GM21576 (cell line): Measurements from ENCODE around the gene KRT72.

ENCODE experiments used
- ATAC-seq: cut with Tn5 transposase; IDR thresholded peaks from one replicate; pipeline ENCODE4 v1.9.1; 2021; ENCODE audit warnings: mild to moderate bottlenecking, moderate library complexity; ENCODE audit not compliant: unreplicated experiment

The KRT72 gene

GRCh38 chr12:52600941-52601481 lies at the start of gene KRT72:
KRT72 (minus strand) TSS chr12:52601463; CDS start chr12:52601452, 11 bp downstream.
- ATAC-seq, result no peak

DNA sequence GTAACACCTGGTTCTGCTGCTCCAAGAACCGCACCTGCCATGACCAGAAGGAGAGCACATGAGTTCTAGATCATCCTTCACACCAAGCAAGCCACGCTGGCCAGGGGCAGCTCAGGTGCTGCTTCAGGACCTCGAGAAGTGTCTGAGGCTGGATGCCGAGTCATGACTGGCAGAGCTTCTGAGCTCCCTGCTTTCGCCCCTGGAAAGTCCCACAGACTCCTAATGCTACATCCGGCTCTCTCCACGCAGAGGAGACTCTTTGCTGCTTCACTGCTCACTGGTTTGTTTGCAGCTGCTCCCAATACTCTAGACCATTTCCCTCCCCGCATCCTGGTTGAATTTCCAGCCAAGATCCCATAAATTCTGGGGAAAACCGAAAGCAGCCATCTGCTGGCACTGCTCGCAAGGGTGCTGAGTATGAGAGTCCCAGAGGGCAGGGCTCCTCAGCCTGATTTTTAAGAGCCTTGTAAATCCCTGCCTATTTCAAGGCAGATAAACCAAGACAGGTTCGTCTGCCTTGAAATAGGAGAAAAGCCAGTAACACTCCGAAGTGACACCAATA lies 49.3 kb upstream of the KRT72 start:
- no peak for ATAC-seq

DNA sequence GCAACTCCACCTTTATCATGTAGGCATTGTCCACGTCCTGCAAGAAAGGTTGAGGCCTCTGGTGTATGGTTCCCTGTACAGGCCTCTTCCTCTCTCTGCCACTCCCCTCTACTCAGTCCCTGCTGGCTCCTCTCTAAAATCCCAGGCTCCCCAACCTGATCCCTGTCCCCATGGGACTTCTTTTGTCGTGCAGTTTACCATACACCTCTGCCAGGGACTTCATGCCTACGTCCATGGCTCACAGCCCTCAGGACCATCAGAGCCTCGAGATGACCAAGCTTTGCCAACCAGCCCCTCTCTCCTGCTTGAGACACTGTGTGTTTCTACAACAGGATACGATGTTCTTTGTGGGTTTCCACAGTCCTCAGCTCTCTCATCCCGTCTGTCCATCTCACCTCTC lies 47.8 kb upstream of the KRT72 start:
- ATAC-seq, result no peak

DNA sequence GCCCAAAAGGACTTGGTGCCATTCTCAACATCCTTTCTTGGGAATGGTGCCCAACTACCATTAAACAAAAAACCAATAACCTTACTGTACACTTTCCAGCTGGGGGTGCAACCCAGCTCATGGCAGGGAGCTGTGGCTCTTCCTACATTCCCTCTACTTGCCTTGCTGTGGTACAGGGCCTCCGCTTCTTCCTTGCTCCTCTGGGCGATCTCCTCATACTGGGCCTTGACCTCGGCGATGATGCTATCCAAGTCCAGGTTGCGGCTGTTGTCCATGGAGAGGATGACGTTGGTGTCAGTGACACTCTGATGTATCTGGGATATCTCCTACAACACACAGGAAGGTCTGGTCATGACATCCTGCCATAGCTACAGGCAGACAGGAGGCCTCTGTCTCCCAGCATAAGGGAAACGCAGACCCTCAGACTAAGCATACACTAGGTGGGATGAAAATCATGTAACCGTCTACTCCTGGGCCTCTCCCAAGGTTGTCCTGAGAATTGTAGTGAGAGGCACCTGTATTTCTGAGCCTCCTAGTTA lies 46.8 kb upstream of the KRT72 start:
- no peak for ATAC-seq

- ATAC-seq, result no peak
Measured at GRCh38 chr12:52647601-52648000, 46.3 kb upstream of the KRT72 start.

DNA sequence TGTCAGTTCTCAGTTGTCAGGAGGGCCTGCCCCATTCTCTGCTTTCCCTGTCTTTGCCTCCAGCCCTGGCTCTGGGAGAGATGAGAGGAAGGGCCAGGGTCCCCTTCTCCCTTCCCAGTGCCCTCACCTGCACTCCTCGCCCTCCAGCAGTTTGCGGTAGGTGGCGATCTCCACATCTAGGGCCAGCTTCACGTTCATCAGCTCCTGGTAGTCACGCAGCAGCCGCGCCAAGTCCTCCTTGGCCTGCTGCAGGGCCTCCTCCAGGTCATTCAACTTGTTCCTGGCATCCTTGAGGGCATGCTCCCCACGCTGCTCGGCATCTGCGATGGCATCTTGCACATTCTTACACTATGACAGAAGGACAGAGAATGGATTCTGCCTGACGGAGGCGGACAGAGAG lies 45.4 kb upstream of the KRT72 start:
- no peak for ATAC-seq

- ATAC-seq, result no peak
Measured at GRCh38 chr12:52645982-52646381, 44.7 kb upstream of the KRT72 start.

GRCh38 chr12:52645120-52645761 lies 44.0 kb upstream of the KRT72 start:
- no peak for ATAC-seq

- no peak for ATAC-seq
Measured at GRCh38 chr12:52644078-52644415, 42.8 kb upstream of the KRT72 start.

- ATAC-seq, result no peak
Measured at GRCh38 chr12:52643233-52644077, 42.2 kb upstream of the KRT72 start.

- ATAC-seq, result no peak
Measured at GRCh38 chr12:52641468-52641867, 40.2 kb upstream of the KRT72 start.

DNA sequence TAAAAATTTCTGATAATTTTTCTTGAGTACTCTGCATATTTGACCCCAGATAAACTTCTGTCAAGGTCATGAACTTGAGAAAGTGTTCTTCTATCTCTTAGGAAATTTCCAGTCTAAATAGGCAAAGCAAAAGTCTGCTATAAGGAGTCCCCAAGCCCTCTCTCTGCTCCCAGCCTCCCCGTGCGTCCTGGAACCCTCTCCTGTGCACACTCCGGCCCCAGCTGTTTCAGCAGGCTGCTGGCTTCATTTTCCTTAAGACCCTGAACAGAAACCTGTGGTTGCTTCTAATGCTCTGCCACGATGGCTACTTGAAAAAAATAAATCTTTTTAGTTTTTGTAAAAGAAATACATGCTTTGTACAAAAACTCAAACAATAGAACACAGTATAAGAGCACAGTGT lies 36.0 kb upstream of the KRT72 start:
- no peak for ATAC-seq

GRCh38 chr12:52636592-52637258 lies 35.5 kb upstream of the KRT72 start:
- ATAC-seq, result no peak

DNA sequence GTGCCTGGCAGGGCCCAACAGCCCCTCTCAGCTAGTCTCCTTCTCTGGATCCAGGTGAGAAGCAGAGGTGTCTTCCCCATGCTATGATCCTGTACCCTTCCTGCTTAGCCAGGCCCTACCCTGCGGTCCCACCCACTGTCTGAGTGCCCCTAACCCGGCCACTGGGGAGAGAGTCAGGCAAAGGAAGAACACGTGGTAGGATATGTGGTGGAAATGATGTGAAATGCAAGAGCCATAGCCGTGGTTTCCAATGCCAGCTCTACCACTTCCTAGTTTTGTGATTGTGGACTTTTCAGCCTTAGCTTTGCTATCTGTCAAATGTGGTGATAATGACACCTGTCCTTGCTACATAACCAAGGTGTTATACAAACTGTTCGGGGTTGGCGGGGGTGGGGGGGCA lies 34.9 kb upstream of the KRT72 start:
- ATAC-seq, result no peak

DNA sequence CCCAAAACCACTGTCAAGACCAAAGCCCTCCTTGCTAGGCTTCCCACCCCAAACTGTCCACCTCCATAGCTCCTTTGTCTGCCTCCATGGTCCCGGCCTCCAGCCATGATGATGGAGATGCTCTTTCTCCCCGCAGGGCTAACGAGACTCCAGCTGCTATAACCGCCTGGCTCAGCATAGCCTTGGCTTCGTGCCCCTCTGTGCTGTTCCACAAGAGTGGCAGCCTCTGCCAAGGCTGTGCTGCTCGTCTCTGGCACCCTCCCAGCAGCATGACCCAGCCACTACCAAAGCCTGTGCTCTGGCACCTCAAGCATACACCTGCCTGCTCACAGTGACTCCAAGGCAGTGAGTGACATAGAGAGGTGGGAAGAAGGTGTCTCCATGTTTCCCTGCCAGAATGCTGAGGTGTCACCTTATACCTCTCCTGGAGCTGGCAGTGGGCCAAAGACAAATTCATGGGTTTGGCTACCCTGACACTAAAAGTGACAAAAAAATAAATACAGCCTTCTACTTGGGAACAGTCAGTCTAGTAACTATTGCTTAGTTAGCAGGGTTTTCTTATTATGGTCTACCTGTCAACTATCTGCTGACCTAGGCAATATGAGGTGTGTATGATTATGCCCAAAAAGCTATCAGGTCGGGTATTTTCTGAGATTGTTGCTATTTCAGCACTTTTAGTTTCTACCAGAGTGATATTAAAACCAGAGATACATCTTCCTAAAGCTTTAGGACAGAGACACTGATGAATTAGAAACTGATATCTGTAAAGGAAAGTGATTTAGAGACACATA lies 33.2 kb upstream of the KRT72 start:
- no peak for ATAC-seq

- ATAC-seq, result no peak
Measured at GRCh38 chr12:52633383-52633782, 32.1 kb upstream of the KRT72 start.

GRCh38 chr12:52632656-52633055 lies 31.4 kb upstream of the KRT72 start:
- ATAC-seq, result no peak

GRCh38 chr12:52631676-52632459 lies 30.6 kb upstream of the KRT72 start:
- no peak for ATAC-seq

- no peak for ATAC-seq
Measured at GRCh38 chr12:52631264-52631663, 30.0 kb upstream of the KRT72 start.
